Vagina (tissue), 2 donors: Measurements from ENCODE around the gene CDH13. TPM values are rescaled to one million over a fixed set of nuclear protein-coding genes. Genes with fewer than 3 reads are reported as not detected.

ENCODE experiments used
- DNase-seq, 2 donors: peaks; one replicate each; pipeline ENCODE4 v3.0.0-alpha.2; 2017; ENCODE audit errors: extremely low spot score in 2 of 2
- H3K27ac ChIP-seq: fragments of 200-600 bp; sonication (generic); one replicate; pipeline ENCODE4 v1.5.1; 2019
- H3K27me3 ChIP-seq: fragments of 200-600 bp; sonication (generic); one replicate; pipeline ENCODE4 v1.5.1; 2019
- H3K36me3 ChIP-seq, 2 donors: fragments of 200-600 bp; sonication (generic); one replicate each; pipeline ENCODE4 v1.5.1; 2017 to 2019
- H3K4me1 ChIP-seq: fragments of 200-600 bp; sonication (generic); one replicate; pipeline ENCODE4 v1.5.1; 2019
- H3K4me3 ChIP-seq, 2 donors: fragments of 200-600 bp; sonication (generic); 1 replicate in 1 of 2; 2 replicates in 1 of 2; pipeline ENCODE4 v1.5.1; 2016 to 2019
- H3K9me3 ChIP-seq: fragments of 200-600 bp; sonication (generic); one replicate; pipeline ENCODE4 v1.5.1; 2019
- CTCF ChIP-seq, 3 experiments: fragments of 450-650 bp in 2 of 3; fragments of 200-600 bp in 1 of 3; sonication (generic) in 1 of 3; IDR thresholded peaks; one replicate each; pipeline ENCODE4 v1.5.1; 2017 to 2019; ENCODE audit warnings: antibody characterized with exemption in 3 of 3, mild to moderate bottlenecking in 2 of 3, moderate library complexity in 2 of 3
- POLR2A ChIP-seq, 2 donors: fragments of 450-650 bp; IDR thresholded peaks; one replicate each; pipeline ENCODE4 v1.6.1; 2017; ENCODE audit warnings: antibody characterized with exemption in 2 of 2, mild to moderate bottlenecking in 2 of 2, moderate library complexity in 2 of 2
- POLR2AphosphoS5 ChIP-seq, 2 donors: sonication (generic); formaldehyde crosslinking; IDR thresholded peaks; one replicate each; pipeline ENCODE4 v1.9.0; 2017; ENCODE audit warnings: antibody characterized with exemption in 2 of 2, mild to moderate bottlenecking in 2 of 2, low read depth in 1 of 2; ENCODE audit not compliant: insufficient read depth in 1 of 2
- intact Hi-C: fragments of 100-400 bp; cut with DNase I; formaldehyde crosslinking; loops from one replicate; pipeline ENCODE4 v1.15.1; 2023
- total RNA-seq: library from RNA; depleted of rRNA; stranded (reverse); fragments of >200 nt; gene quantifications from one replicate; pipeline ENCODE4 v1.2.3, GENCODE V29; 2016

Gene CDH13
- total RNA-seq, 1 donor from 2014 or later: 123 TPM

GRCh38 chr16:83301971-83302370 is 675.2 kb downstream of the CDH13 start:
- TF ChIP-seq POLR2AphosphoS5 (IDR thresholded peaks at IDR 0.05; ENCODE audit: insufficient read depth in 1 of 2, low read depth in 1 of 2): no peak
- no peak for TF ChIP-seq CTCF (IDR thresholded peaks at IDR 0.05)
- no peak for TF ChIP-seq POLR2A (IDR thresholded peaks at IDR 0.05)
- no peak overlapping the region for H3K27ac ChIP-seq
- no peaks in the 10 kb centered on the region for H3K4me1 ChIP-seq
- H3K36me3 ChIP-seq: no peaks in the 10 kb centered on the region
- intact Hi-C loops: no loop called here
- no peak overlapping the region for H3K4me3 ChIP-seq
- no peak for DNase-seq
- no peaks in the 10 kb centered on the region for H3K27me3 ChIP-seq
- no peaks in the 10 kb centered on the region for H3K9me3 ChIP-seq

GRCh38 chr16:83302853-83303252 is 676.1 kb downstream of the CDH13 start:
- Histone ChIP-seq H3K4me1 (no peaks in the 10 kb centered on the region), H3K27me3 (no peaks in the 10 kb centered on the region), H3K4me3 (no peak overlapping the region), H3K36me3 (no peaks in the 10 kb centered on the region), H3K9me3 (no peaks in the 10 kb centered on the region), H3K27ac (no peak overlapping the region)
- no peak for DNase-seq
- intact Hi-C loops: no loop called here
- TF ChIP-seq POLR2AphosphoS5 (IDR thresholded peaks at IDR 0.05; ENCODE audit: insufficient read depth in 1 of 2, low read depth in 1 of 2) (no peak), POLR2A (IDR thresholded peaks at IDR 0.05) (no peak), CTCF (IDR thresholded peaks at IDR 0.05) (no peak)

- H3K27ac ChIP-seq: no peak overlapping the region
- TF ChIP-seq CTCF (IDR thresholded peaks at IDR 0.05) (no peak), POLR2A (IDR thresholded peaks at IDR 0.05) (no peak), POLR2AphosphoS5 (IDR thresholded peaks at IDR 0.05; ENCODE audit: insufficient read depth in 1 of 2, low read depth in 1 of 2) (no peak)
- no peaks in the 10 kb centered on the region for H3K36me3 ChIP-seq
- no peaks in the 10 kb centered on the region for H3K9me3 ChIP-seq
- H3K4me1 ChIP-seq: no peaks in the 10 kb centered on the region
- H3K27me3 ChIP-seq: no peaks in the 10 kb centered on the region
- H3K4me3 ChIP-seq: no peak overlapping the region
- DNase-seq: no peak
- intact Hi-C loops: no loop called here
Measured at GRCh38 chr16:83305092-83305491, 678.3 kb downstream of the CDH13 start.

GRCh38 chr16:83306961-83307593 is 680.3 kb downstream of the CDH13 start:
- no peak overlapping the region for H3K4me3 ChIP-seq
- H3K27me3 ChIP-seq: no peaks in the 10 kb centered on the region
- no peak for TF ChIP-seq POLR2AphosphoS5 (IDR thresholded peaks at IDR 0.05; ENCODE audit: insufficient read depth in 1 of 2, low read depth in 1 of 2)
- TF ChIP-seq POLR2A (IDR thresholded peaks at IDR 0.05): no peak
- no peak for TF ChIP-seq CTCF (IDR thresholded peaks at IDR 0.05)
- intact Hi-C loops: no loop called here
- no peak for DNase-seq
- H3K9me3 ChIP-seq: no peaks in the 10 kb centered on the region
- no peaks in the 10 kb centered on the region for H3K36me3 ChIP-seq
- H3K4me1 ChIP-seq: no peaks in the 10 kb centered on the region
- no peak overlapping the region for H3K27ac ChIP-seq

GRCh38 chr16:83307594-83307992 is 680.8 kb downstream of the CDH13 start:
- no peaks in the 10 kb centered on the region for H3K36me3 ChIP-seq
- intact Hi-C loops: no loop called here
- DNase-seq: no peak
- no peak overlapping the region for H3K4me3 ChIP-seq
- no peaks in the 10 kb centered on the region for H3K9me3 ChIP-seq
- TF ChIP-seq POLR2A (IDR thresholded peaks at IDR 0.05) (no peak), CTCF (IDR thresholded peaks at IDR 0.05) (no peak), POLR2AphosphoS5 (IDR thresholded peaks at IDR 0.05; ENCODE audit: insufficient read depth in 1 of 2, low read depth in 1 of 2) (no peak)
- no peaks in the 10 kb centered on the region for H3K4me1 ChIP-seq
- H3K27ac ChIP-seq: no peak overlapping the region
- no peaks in the 10 kb centered on the region for H3K27me3 ChIP-seq
